ENCODE results near the gene HAVCR1.
"Not testable (repeated sequence)": the region's sequence is repeated elsewhere in the genome, so short reads cannot be mapped to it uniquely, and the experiment has no call there.

HAVCR1 gene

DNA sequence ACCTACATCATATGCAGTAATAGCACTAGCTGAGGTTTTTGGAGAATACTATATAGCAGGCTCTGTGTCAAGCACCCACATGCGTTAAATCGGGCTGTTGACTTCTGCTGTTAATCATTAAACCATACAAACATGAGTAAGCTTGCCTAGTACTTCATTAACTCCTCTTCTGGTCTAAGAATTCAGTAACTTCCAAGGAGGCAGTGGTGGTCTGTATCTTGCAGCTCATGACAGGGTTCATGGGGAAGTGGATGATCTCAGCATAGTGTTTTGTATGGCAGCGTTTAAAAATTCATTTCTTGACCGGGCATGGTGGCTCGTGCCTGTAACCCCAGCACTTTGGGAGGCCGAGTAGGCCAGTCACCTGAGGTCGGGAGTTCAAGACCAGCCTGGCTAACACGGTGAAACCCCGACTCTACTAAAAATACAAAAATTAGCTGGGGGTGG is at the start of gene HAVCR1:
Gene HAVCR1, minus strand, starts transcription at position 24 of the 447 bp plus-strand sequence. CDS start 1,173 bp downstream, outside the sequence.
- DNase-seq (ENCODE audit: low spot score), result no peak

GRCh38 chr5:157107508-157107907 is 48.6 kb upstream of the HAVCR1 start:
- no peak for DNase-seq (ENCODE audit: low spot score)

DNA sequence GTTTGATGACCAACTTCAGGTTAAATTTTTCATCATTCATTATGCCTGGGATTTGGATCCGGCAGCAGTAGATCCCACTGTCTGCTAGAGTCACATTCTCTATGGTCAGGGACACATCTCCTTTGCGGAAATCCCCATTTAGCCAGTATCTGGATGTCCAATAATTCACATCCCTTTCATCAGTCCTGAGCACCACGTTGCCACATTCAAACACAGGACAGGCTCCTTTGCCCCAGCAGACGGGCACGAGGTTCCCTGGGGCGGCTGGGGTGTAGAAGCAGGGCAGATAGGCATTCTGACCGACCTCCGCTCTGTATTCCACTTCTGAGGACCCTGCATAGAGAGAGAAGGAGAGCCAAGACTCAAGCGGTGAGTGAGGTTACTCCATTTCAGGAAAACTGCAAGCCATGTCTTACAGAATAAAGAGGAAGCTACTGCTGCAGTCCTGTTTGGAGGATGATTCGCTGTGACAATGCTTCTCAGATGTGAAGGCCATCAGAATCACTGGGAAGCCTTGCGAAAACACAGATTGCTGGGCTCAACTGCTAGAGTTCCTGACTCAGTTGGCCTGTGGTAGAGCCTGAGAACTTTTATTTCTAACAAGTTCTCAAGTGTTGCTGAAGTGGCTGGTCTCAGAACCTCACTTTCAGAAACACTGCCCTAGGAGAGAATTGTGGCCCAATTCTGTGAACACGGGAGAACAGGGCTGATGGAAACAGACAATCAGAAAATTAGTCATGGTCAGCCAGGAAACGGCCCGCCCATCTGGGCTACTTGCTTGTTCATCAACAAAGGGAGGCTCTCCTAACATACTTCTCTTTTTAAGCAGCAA is 47.9 kb upstream of the HAVCR1 start:
- peak; percentile 16 for DNase-seq (ENCODE audit: low spot score)

DNA sequence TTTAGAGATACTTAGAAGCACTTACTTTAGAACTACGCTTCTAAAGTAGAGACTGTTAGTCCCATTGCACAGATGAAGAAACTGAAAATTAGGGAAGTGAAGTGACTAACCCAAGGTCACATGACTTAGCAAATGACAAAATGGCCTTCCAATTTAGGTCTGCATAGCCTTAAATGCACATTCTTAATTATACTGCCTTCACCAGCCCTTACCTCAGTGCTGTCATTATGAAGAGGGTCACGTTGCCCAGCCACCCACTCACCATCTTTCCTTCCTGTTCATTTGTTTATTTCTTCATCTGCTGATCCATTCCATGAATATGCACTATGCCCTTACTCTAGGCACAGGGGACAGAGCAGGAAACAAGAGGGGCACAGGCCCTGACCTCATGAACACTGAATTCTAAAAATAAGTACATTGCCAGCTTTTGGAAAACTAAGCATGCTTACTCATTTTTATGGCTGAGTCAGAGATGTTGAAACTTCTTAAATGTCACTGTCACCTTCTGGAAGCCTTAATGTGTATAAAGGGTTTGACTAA is 41.3 kb upstream of the HAVCR1 start:
- no peak for DNase-seq (ENCODE audit: low spot score)

GRCh38 chr5:157088342-157088990 is 29.6 kb upstream of the HAVCR1 start:
- no peak for DNase-seq (ENCODE audit: low spot score)

GRCh38 chr5:157086751-157087359 is 27.9 kb upstream of the HAVCR1 start:
- DNase-seq (ENCODE audit: low spot score), result no peak

- DNase-seq (ENCODE audit: low spot score), result no peak
These were observed 27.0 kb upstream of the HAVCR1 start for GRCh38 chr5:157085930-157086329.

DNA sequence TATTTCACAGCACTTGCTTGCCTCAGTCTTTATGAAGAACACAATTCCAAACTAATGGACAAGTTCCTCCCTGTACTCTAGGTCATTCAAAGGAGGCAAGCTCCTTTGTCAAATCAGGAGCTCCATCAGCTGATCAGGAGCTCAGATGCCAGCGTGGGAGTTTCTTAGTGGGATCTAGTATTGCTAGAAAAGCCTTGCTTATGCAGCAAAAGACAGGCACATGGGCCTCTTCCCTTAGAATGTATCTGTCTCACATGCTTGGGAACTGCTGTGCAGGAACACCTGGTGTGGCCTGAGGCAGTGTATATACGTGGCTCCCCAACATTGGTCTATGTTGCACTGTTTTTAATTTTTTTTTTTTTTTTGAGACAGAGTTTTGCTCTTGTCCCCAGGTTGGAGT is 21.4 kb upstream of the HAVCR1 start:
- DNase-seq (ENCODE audit: low spot score), result no peak

GRCh38 chr5:157076558-157076957 is 17.6 kb upstream of the HAVCR1 start:
- DNase-seq (ENCODE audit: low spot score), result no peak

DNA sequence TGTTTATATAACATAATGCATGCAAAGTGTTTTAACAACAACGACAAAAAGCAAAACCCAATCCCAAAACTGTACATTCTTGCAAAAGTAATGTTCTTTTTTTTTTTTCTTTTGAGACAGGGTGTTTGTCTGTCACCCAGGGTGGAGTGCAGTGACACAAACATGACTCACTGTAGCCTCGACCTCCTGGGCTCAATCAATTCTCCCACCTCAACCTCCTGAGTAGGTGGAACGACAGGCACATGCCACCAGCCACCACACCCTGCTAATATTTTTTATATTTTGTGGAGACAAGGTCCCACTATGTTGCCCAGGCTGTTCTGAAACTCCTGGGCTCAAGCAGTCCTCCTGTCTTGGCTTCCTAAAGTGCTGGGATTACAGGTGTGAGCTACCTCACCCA is 13.6 kb upstream of the HAVCR1 start:
- DNase-seq (ENCODE audit: low spot score), result peak; percentile 18

DNA sequence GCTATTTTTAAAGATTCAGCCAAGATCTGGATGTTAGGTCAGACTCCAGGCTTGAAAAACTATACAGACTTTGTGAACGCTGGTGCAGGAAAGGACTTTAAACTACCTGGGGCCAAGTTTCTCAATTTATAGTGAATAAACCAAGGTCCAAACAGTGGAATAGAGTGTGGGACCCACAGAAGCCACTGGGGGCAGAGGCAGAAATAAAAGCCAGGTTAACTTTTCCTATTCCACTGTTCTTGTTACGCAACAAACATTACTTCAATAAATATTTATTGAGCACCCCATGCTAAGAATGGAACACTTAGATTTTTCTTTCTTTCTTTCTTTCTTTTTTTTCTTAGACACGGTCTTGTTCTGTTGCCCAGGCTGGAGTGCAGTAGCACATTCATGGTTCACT is 11.0 kb upstream of the HAVCR1 start:
- no peak for DNase-seq (ENCODE audit: low spot score)

DNA sequence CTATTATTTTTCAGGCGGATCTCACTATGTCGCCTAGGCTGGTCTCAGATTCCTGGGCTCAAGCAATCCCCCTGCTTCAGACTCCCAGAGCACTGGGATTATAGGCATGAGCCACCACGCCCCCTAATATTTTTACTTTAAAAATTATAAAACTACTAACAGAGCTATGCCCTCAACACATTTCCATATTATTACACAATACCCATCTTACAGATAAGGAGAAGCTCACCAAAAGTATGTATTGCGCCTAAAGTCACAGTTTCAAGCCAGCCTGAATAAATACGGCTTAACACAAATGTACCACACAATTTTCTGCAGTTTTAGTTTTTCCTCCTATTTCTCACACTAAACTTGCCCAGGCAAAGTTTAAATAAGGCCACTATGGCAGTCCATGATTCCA is 9.9 kb upstream of the HAVCR1 start:
- DNase-seq (ENCODE audit: low spot score), result no peak

DNA sequence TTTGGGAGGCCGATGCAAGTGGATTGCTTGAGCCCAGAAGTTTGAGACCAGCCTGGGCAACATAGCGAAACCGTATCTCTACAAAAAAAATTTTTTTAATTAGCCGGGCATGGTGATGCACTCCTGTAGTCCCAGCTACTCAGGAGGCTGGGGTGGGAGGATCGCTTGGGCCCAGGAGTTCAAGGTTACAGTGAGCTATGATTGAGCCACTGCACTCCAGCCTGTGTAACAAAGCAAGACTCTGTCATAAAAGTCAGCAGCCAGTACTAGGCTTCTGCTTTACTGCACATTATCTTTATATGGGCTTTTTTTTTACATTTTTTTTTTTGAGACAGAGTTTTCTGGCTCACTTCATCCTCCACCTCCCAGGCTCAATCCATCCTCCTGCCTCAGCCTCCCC is 9.4 kb upstream of the HAVCR1 start:
- DNase-seq (ENCODE audit: low spot score), result no peak

GRCh38 chr5:157067005-157067404 is 8.1 kb upstream of the HAVCR1 start:
- DNase-seq (ENCODE audit: low spot score), result no peak

DNA sequence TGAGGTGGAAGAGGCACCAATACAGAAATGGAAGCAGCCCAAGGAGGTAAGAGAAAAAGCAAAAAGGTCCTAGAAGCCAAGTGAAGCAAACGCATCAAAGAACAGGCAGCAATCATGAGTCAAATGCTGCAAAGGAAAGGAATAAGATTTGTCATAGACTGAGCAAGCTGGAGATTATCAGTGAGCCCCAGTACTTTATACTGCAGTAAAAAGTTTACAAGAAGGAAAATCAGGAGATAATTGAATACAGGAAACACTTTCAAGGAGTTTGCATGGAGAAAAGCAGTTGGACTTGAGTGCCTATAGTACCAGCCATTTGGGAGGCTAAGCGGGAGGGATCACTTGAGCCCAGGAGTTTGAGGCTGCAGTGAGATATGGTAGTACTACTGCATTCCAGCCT is 7.2 kb upstream of the HAVCR1 start:
- no peak for DNase-seq (ENCODE audit: low spot score)

DNA sequence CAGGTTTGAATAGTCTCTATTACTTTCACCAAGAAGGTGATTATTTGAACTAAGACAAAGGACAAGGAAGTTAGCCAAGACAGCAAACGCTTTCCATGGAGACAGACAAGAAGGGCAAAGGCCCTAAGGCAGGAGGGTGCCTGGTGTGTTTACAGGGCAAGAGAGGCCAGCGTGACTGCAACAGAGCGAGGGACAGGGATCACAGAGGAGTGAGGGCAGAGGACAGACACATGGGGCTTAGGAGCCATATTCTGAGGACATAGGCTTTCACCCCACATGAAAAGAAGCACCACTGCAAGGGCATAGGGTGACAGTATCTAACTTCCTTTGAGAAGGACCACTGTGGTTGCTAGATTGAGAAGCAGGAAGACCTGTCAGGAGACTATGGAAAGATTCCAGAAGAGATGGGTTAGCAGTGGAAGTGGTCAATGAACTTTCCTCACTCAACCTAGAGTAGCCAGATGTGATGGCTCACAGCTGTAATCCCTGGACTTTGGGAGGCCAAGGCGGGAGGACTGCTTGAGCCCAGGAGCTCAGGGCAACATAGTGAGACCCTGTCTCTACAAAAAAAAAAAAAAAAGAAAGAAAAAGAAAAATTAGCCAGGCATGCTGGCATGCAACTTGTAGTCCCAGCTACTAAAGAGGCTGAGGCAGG is 5.0 kb upstream of the HAVCR1 start:
- no peak for DNase-seq (ENCODE audit: low spot score)

- no peak for DNase-seq (ENCODE audit: low spot score)
These were observed 975 bp upstream of the HAVCR1 start for GRCh38 chr5:157059891-157060290.

- no peak for DNase-seq (ENCODE audit: low spot score)
These were observed 1.2 kb downstream of the HAVCR1 start for GRCh38 chr5:157057459-157058370.

DNA sequence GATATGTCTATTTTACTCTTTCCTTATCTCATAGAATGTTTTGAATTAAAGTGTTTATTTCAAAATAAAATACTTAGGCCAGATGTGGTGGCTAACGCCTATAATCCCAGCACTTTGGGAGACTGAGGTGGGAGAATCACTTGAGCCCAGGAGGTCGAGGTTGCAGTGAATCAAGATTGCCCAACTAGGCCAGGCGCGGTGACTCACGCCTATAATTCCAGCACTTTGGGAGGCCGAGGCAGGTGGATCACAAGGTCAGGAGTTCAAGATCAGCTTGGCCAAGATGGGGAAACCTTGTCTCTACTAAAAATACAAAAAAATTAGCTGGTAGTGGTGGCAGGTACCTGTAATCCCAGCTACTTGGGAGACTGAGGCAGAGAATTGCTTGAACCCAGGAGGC is 2.1 kb downstream of the HAVCR1 start:
- DNase-seq (ENCODE audit: low spot score), result not testable (repeated sequence)

- DNase-seq (ENCODE audit: low spot score), result no peak
These were observed 7.2 kb downstream of the HAVCR1 start for GRCh38 chr5:157051604-157052245.

- no peak for DNase-seq (ENCODE audit: low spot score)
These were observed 8.9 kb downstream of the HAVCR1 start for GRCh38 chr5:157050050-157050449.
